HepG2 (cell line): ENCODE results near the gene MRPL34. TPM values are rescaled to one million over a fixed set of nuclear protein-coding genes. Genes with fewer than 3 reads are reported as not detected.

ENCODE experiments used
- CREBL2 ChIP-seq: sonication (generic); formaldehyde crosslinking; IDR thresholded peaks from 2 replicates; pipeline ENCODE4 v1.8.1; 2023; ENCODE audit warnings: missing genetic modification reagents, mild to moderate bottlenecking, borderline replicate concordance
- DZIP1 ChIP-seq: sonication (generic); formaldehyde crosslinking; IDR thresholded peaks from 2 replicates; pipeline ENCODE4 v1.5.0; 2020; ENCODE audit warnings: mild to moderate bottlenecking, missing genetic modification reagents
- ELK4 ChIP-seq: sonication (generic); formaldehyde crosslinking; IDR thresholded peaks from 2 replicates; pipeline ENCODE4 v1.9.0; 2021; ENCODE audit warnings: missing genetic modification reagents, borderline replicate concordance
- IRF2 ChIP-seq: IDR thresholded peaks from 2 replicates; pipeline ENCODE4 v1.6.1; 2018; ENCODE audit warnings: missing genetic modification reagents, missing compliant biosample characterization
- MLXIP ChIP-seq: sonication (generic); formaldehyde crosslinking; IDR thresholded peaks from 2 replicates; pipeline ENCODE4 v1.9.0; 2021; ENCODE audit warnings: missing genetic modification reagents, borderline replicate concordance
- MXD4 ChIP-seq: IDR thresholded peaks from 2 replicates; pipeline ENCODE4 v1.6.1; 2016; ENCODE audit warnings: mild to moderate bottlenecking, missing biosample characterization, missing genetic modification reagents
- PRDM15 ChIP-seq: sonication (generic); formaldehyde crosslinking; IDR thresholded peaks from 2 replicates; pipeline ENCODE4 v1.4.0; 2020; ENCODE audit warnings: missing genetic modification reagents
- THAP11 ChIP-seq: IDR thresholded peaks from 2 replicates; pipeline ENCODE4 v1.6.1; 2016; ENCODE audit warnings: missing biosample characterization, missing genetic modification reagents
- ZFP36L1 ChIP-seq: sonication (generic); formaldehyde crosslinking; IDR thresholded peaks from 2 replicates; pipeline ENCODE4 v1.8.0; 2022; ENCODE audit warnings: mild to moderate bottlenecking, missing genetic modification reagents, moderate library complexity
- ZFX ChIP-seq: sonication (generic); formaldehyde crosslinking; IDR thresholded peaks from 2 replicates; pipeline ENCODE4 v1.4.0; 2020; ENCODE audit warnings: mild to moderate bottlenecking, low read depth, missing genetic modification reagents, moderate library complexity
- ZKSCAN5 ChIP-seq: sonication (generic); formaldehyde crosslinking; IDR thresholded peaks from 2 replicates; pipeline ENCODE4 v1.5.1; 2020; ENCODE audit warnings: mild to moderate bottlenecking, missing genetic modification reagents
- ZNF598 ChIP-seq: sonication (generic); formaldehyde crosslinking; IDR thresholded peaks from 2 replicates; pipeline ENCODE4 v1.5.1; 2020; ENCODE audit warnings: mild to moderate bottlenecking, missing genetic modification reagents, borderline replicate concordance
- ZNF678 ChIP-seq: sonication (generic); formaldehyde crosslinking; IDR thresholded peaks from 2 replicates; pipeline ENCODE4 v1.4.0; 2020; ENCODE audit warnings: mild to moderate bottlenecking, missing genetic modification reagents
- ZSCAN21 ChIP-seq: sonication (generic); formaldehyde crosslinking; IDR thresholded peaks from 2 replicates; pipeline ENCODE4 v1.8.0; 2022; ENCODE audit warnings: mild to moderate bottlenecking, missing genetic modification reagents, moderate library complexity, borderline replicate concordance
- polyA plus RNA-seq, 8 experiments: library from polyadenylated mRNA; depleted of rRNA in 3 of 8; stranded (reverse) in 7 of 8; unstranded in 1 of 8; fragments of >200 nt; fragmentation: Illumina TruSeq in 4 of 8; extraction: Trizol in 4 of 8; gene quantifications; 2 replicates each; pipeline versions ENCODE4 v1.2.1 to v1.2.3, GENCODE V29; 2011 to 2016; ENCODE audit warnings: low read depth in 4 of 8, missing spikeins in 1 of 8, mixed read lengths in 1 of 8; ENCODE audit not compliant: insufficient read depth in 1 of 8
- total RNA-seq, 5 experiments: library from RNA; depleted of rRNA; stranded (reverse); fragments of >200 nt; fragmentation: Illumina TruSeq; extraction: Trizol; gene quantifications; 2 replicates each; pipeline ENCODE4 v1.2.3, GENCODE V29; 2016; ENCODE audit warnings: low read depth in 1 of 5
- TF ChIP-seq, protein P1 (sequence below): sonication (generic); formaldehyde crosslinking; IDR thresholded peaks from 2 replicates; pipeline ENCODE4 v1.8.0; 2022; ENCODE audit warnings: missing genetic modification reagents, mild to moderate bottlenecking, moderate library complexity, borderline replicate concordance

MRPL34 gene
- total and polyA plus RNA-seq, 2 of the 13 experiments (the other 11 are each of a cell fraction or from before 2014, with no cell fraction given) = 74.0 to 77.3 TPM

DNA sequence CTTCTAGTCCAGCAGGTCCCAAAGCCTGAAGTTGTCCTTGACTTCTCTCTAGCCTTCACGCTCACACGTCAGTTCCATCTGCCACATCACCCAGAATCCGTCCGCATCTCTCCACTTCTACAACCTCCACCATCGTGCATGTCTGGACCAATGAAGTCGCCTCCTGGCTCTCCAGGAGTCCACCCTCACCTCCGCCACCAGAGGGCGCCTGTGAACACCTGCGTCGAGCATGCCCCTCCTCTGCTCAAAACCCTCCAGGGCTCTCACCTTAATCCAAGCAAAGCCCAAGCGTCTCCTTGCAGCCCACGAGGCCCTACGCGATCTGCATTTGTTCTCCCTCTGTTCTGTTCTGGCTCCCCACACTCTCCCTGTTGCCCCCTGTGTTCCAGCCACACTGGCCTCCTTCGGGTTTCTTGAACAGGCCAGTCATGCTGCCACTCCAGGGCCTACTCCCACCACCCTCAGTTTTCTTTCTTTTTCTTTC is 44.8 kb upstream of the MRPL34 start (continued):
- TF ChIP-seq, protein P1, sequence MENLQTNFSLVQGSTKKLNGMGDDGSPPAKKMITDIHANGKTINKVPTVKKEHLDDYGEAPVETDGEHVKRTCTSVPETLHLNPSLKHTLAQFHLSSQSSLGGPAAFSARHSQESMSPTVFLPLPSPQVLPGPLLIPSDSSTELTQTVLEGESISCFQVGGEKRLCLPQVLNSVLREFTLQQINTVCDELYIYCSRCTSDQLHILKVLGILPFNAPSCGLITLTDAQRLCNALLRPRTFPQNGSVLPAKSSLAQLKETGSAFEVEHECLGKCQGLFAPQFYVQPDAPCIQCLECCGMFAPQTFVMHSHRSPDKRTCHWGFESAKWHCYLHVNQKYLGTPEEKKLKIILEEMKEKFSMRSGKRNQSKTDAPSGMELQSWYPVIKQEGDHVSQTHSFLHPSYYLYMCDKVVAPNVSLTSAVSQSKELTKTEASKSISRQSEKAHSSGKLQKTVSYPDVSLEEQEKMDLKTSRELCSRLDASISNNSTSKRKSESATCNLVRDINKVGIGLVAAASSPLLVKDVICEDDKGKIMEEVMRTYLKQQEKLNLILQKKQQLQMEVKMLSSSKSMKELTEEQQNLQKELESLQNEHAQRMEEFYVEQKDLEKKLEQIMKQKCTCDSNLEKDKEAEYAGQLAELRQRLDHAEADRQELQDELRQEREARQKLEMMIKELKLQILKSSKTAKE (CRISPR knock-in tag) = no peak
- TF ChIP-seq MLXIP (CRISPR knock-in tag) = no peak
- TF ChIP-seq ZNF598 (CRISPR knock-in tag) = no peak
- TF ChIP-seq CREBL2 (CRISPR knock-in tag) = no peak
- TF ChIP-seq MXD4 (CRISPR knock-in tag) = 0 out of 2 replicates have a peak, but pooled peaks have one; percentile 28
- TF ChIP-seq ZFX (CRISPR knock-in tag) = peak; percentile 74
- TF ChIP-seq ELK4 = no peak
- TF ChIP-seq ZSCAN21 (CRISPR knock-in tag) = no peak
- no peak for TF ChIP-seq IRF2 (CRISPR knock-in tag)
- TF ChIP-seq ZNF678 (CRISPR knock-in tag) = no peak
- peak; percentile 70 for TF ChIP-seq THAP11 (CRISPR knock-in tag)
- no peak for TF ChIP-seq PRDM15 (CRISPR knock-in tag)
- no peak for TF ChIP-seq ZKSCAN5 (CRISPR knock-in tag)
- no peak for TF ChIP-seq ZFP36L1 (CRISPR knock-in tag)
- TF ChIP-seq DZIP1 (CRISPR knock-in tag) = no peak
